Measurements from ENCODE around the gene GPANK1.
A peak's percentile ranks its signal among the peaks of the same experiment; 100 is the strongest.

GPANK1 gene

DNA sequence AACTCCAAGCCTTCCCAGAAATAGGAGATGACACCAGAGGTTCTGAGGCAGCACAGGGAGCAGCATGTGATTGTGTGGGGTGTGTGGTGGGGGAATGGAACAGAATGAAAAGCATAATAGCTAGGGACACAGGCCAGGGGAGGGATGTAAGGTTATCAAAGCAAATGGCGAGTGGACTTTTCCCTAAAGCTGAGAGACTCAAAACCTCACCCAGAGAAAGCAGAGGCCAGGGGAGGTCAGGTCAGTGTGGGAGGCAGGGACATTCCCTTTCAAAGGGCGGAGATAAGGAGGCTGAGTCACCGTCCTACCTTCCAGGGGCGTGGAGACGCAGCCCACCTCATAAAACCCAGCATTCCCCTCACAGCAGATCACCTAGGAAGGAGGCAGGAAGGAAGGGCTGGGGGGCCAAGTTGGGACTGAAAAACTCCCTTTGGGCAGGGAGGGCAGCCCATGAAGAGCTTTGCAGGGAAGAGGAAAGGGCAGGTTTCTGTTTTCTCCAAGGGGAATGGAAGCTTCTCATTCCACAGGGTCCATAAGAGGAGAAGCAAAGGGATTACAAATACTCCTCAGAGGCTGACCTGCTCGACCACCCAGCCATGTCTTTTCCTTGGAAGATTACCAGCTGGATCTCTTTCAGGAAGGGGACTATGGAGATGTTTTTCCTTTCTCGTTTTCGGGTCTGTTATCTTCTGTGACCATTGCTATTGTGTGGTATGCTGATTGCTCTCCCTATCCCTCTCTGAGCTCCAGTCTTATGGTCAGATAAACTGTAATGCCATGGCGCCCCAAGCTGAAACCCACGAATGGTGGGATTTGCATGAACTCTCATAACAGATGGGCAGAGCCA is 25.7 kb upstream of the GPANK1 start:
- DNase-seq = no peak

- no peak for DNase-seq
Measured at GRCh38 chr6:31689249-31690110, 24.7 kb upstream of the GPANK1 start.

GRCh38 chr6:31687860-31688693 is 23.3 kb upstream of the GPANK1 start:
- DNase-seq = no peak

DNA sequence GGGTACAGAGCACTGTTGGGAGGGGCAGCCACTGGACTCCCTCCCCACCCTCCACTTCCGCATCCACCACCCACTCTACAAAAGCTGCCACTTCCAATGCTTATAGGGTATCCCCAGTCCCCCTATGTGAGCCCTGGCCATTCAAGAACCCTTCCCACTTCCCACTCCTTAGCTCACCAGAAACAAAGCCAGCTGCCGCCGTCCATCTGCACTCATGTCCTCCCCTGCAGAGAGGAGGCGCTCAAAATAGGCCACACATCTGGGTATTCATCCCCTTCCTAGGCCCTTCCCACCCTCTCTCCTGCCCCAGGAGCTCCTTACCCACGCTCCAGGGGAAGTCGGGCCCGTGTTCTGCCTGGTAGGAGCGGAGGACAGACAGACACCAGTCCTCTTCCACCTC is 22.5 kb upstream of the GPANK1 start:
- no peak for DNase-seq

GRCh38 chr6:31686483-31686882 is 21.7 kb upstream of the GPANK1 start:
- no peak for DNase-seq

DNA sequence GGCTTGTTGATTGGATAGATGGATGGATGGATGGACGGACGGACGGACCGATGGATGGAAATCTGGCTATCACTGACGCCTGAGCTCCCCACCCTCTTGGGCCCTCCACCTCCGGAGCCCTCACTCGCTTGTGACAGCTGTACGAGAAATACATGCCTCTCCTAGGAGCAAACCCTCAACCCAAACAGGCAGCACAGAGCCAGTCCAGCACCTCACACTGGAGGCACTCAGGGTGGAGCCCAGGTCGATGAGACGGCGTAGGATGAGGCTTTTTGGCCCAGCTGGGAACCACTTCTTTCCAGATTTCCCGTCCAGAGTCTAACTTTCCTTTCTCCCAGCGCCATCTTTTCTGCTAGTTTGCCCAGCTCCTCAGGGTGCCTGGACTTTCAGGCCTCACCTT is 18.8 kb upstream of the GPANK1 start:
- DNase-seq = no peak

GRCh38 chr6:31681135-31681671 is 16.4 kb upstream of the GPANK1 start:
- DNase-seq = peak; percentile 34 to 36

- DNase-seq = peak; percentile 59 to 62
Measured at GRCh38 chr6:31680226-31681134, 15.7 kb upstream of the GPANK1 start, which contains the start of gene LY6G5C. Gene LY6G5C (minus strand): TSS chr6:31681067. CDS start chr6:31680373, 694 bp downstream.

GRCh38 chr6:31677955-31678354 is 13.2 kb upstream of the GPANK1 start:
- DNase-seq = no peak

DNA sequence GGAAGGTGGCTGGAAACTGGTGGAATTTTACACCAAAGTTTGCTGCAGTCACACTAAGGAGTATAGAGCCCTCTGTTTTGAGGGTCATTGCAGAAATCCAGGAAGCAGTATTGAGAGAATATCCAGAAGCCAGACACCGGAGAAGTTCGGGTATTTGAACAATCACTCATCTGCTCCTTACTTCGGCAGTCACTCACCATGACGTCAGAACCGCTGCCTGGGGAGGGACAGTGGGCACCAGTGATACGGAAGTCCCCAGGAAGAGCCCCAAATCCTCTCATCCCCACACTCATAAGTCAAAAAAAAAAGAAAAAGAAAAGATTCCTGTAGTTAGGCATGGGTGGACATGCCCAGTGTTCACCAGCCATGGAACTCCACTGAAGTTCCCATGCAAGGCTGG is 12.1 kb upstream of the GPANK1 start:
- DNase-seq = no peak

DNA sequence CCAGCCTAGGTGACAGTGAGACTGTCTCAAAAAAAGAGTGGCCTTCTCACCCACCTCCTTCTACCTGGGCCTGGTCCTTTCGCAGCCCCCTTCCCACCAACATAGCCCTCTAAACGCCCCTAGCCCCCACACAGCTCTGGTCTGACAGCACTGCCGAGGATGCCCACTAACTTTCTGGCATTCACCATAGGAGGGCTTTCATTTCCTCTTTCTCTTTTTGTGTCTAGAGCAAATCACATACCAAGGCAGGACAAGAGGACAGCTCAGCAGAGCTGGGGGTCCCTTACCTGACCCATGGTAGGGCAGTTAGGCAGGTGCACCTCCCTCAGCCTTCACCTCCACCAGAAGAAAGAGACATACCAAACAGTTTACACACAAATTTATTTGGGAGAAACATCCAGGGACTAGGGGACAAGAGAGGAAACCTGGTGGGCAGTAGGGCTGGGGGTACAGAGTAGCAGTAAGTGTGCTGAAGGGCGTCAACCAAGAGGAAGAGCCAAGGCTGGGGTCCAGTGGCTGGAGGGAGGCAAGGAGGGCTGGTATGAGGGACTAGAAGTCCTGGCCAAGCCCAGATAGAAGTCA is 11.6 kb upstream of the GPANK1 start:
- no peak for DNase-seq

DNA sequence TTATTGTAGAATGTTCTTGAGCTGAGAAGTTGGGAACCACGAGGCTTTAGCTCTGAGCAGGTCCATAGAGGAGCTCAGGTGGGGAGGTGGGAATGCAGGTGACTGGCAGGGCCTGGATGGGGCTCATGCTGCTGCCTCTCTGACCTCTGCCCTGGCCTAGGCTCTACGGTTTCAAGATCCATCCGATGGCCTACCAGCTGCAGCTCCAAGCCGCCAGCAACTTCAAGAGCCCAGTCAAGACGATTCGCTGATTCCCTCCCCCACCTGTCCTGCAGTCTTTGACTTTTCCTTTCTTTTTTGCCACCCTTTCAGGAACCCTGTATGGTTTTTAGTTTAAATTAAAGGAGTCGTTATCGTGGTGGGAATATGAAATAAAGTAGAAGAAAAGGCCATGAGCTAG is 4.9 kb upstream of the GPANK1 start, which contains the start of gene LY6G5B:
Gene LY6G5B, plus strand, starts transcription at position 301 of the 400 bp plus-strand sequence. CDS start 975 bp downstream, outside the sequence.
- DNase-seq = no peak

- DNase-seq = no peak
Measured at GRCh38 chr6:31666337-31666965, 1.7 kb upstream of the GPANK1 start.

- DNase-seq = peak; percentile 97 to 98
Measured at GRCh38 chr6:31665501-31666336, 922 bp upstream of the GPANK1 start, which contains the start of gene CSNK2B. Gene CSNK2B (plus strand): TSS chr6:31666080. CDS start chr6:31666832, 752 bp downstream.

GRCh38 chr6:31663961-31664789 is 622 bp downstream of the GPANK1 start:
- DNase-seq = no peak

DNA sequence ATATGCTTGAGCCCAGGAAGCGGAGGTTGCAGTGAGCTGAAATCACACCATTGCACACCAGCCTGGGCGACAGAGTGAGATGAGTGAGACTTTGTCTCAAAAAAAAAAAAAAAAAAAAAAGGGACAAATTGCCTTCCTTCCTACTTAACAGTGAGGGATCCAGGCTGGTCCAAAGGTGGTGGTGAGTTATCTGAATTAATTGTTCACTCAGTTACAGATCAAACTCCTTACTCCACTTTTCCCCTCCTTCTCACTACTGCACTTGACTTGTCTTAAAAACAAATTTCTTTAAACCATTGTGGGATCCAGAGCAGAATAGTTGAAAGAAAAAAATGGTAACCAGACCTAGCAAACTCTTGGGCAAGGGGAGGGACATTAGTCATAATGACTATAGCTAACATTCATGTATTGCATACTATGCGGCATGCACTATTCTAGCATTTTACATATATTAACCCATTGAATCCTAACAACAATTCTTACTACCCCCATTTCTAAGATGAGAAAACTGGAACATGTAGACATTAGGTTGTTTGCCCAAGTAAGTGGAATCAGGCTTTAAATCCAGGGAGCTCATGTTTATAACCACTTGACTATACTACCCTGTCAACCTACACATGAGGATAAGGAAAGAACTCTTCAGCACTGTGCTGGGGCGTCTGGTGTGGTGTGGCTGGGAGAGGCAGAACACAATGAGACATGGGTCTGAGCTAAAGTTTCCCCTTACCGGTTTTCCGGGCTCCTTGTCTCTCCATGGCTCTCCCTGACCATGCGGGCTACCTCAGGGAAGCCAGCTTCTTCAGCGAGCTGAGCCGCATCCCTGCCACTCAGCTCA is 1.5 kb downstream of the GPANK1 start:
- no peak for DNase-seq

GRCh38 chr6:31662124-31662723 is 2.6 kb downstream of the GPANK1 start:
- DNase-seq = no peak
